G401 (cell line): ENCODE data around the gene FAXDC2. TPM values are rescaled to one million over a fixed set of nuclear protein-coding genes. Genes with fewer than 3 reads are reported as not detected.

Experiments used
- DNase-seq: peaks from one replicate; pipeline ENCODE4 v3.0.0-alpha.2; 2015; ENCODE audit warnings: low spot score
- in situ Hi-C: cut with HindIII; loops from 2 replicates; pipeline ENCODE4 v1.10.0; 2016; ENCODE audit warnings: low sequenced_read_pairs, mixed read lengths
- total RNA-seq: library from RNA; depleted of rRNA; stranded (reverse); fragments of >200 nt; shearing (Covaris generic); gene quantifications from 2 replicates; pipeline ENCODE4 v1.2.3, GENCODE V29; 2014; rRNA removed

The FAXDC2 gene
- total RNA-seq, 1 experiment from 2014 or later = 7.9 TPM

DNA sequence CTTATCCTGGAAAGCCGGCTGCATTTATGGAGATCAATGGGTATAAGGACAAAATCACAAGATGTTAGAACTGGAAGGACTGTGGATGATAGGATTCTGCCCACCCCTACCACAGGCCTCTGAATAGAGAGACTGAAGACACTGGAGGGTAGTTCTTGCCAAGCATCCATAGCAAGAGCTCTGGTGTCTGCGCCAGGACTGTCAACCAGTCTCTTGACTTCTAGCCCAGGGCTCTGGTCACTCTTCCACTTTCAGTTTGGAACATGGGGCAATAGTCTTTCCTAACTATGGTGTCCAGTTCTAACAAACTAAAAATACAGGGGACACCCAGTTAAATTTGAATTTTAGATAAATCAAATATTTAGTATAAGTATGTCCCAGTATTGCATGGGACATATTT is 71.9 kb downstream of the FAXDC2 start:
- in situ Hi-C loops = no loop called here
- DNase-seq = peak; percentile 41

GRCh38 chr5:154776167-154776566 is 74.2 kb downstream of the FAXDC2 start:
- in situ Hi-C loops = no loop called here
- no peak for DNase-seq

GRCh38 chr5:154773326-154773725 is 77.1 kb downstream of the FAXDC2 start:
- in situ Hi-C loops = no loop called here
- DNase-seq = no peak

DNA sequence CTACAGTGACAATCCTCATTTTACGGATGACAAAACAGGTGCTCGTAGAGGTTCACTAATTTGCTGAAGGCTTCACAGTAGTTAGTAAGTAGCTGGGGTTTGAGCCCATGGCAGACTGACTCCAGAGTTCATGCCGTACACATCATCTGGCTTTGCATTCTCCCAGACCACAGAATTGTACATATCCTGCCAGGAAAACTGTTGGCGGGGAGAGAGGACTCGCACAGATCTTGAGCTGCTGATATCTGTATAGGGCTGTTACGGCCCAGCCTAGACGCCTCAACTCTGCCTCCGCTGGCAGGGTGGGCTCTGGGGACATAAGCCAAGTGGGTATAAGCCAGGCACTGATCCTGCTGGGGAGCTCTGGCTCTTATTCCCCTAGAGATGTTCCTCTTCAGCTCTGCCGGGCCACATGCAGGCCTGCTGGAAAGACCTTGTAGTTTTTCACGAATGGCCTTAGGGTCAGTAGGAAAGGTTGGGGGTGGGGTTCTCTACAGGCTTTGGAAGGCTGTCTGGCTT is 79.0 kb downstream of the FAXDC2 start:
- in situ Hi-C loops = no loop called here
- peak; percentile 48 for DNase-seq

GRCh38 chr5:154770111-154770510 is 80.3 kb downstream of the FAXDC2 start:
- DNase-seq = no peak

More at GRCh38 chr5:154770111-154770510, 80.3 kb downstream of the FAXDC2 start:
- in situ Hi-C loops = no loop called here

Other genes starting within 250 kb of the FAXDC2 start
- 25.3 and 28.8 TPM in 2 replicates for gene LARP1, start 95.2 kb downstream of the FAXDC2 start, total RNA-seq
- 63.0 and 69.6 TPM in 2 replicates for gene CNOT8, start 8.0 kb upstream of the FAXDC2 start, total RNA-seq
- gene GEMIN5, start 87.6 kb upstream of the FAXDC2 start, total RNA-seq = 30.5 and 45.0 TPM in 2 replicates
- 43.9 and 46.4 TPM in 2 replicates for gene MRPL22, start 90.5 kb upstream of the FAXDC2 start, total RNA-seq
- 0.06 and 0.07 TPM in 2 replicates for gene KIF4B, start 163.2 kb upstream of the FAXDC2 start, total RNA-seq